H9 (cell line): ENCODE measurements around the gene MAGI1. TPM values are rescaled to one million over a fixed set of nuclear protein-coding genes. Genes with fewer than 3 reads are reported as not detected.

Experiments used
- DNase-seq: peaks from one replicate; pipeline ENCODE4 v3.0.0-alpha.2; 2017
- H2AFZ ChIP-seq: one replicate; pipeline ENCODE4 v1.6.1; 2013; ENCODE audit warnings: mild to moderate bottlenecking, low read length, control low read depth, moderate library complexity
- H2AK5ac ChIP-seq: 2 replicates; pipeline ENCODE4 v1.6.1; 2013; ENCODE audit warnings: low read length, control low read depth, mixed read lengths; ENCODE audit not compliant: insufficient read length
- H2BK120ac ChIP-seq: one replicate; pipeline ENCODE4 v1.6.1; 2013; ENCODE audit warnings: low read depth, mild to moderate bottlenecking, low read length, control low read depth, inconsistent platforms; ENCODE audit not compliant: poor library complexity, severe bottlenecking
- H2BK12ac ChIP-seq: 2 replicates; pipeline ENCODE4 v1.6.1; 2013; ENCODE audit warnings: low read length, control low read depth, mixed read lengths, low read depth; ENCODE audit not compliant: insufficient read length
- H2BK15ac ChIP-seq: 2 replicates; pipeline ENCODE4 v1.6.1; 2013; ENCODE audit warnings: low read depth, low read length, control low read depth
- H2BK20ac ChIP-seq: one replicate; pipeline ENCODE4 v1.6.1; 2013; ENCODE audit warnings: low read depth, mild to moderate bottlenecking, low read length, control low read depth, inconsistent platforms; ENCODE audit not compliant: poor library complexity, severe bottlenecking
- H2BK5ac ChIP-seq: 2 replicates; pipeline ENCODE4 v1.6.1; 2013; ENCODE audit warnings: low read length, control low read depth, mixed read lengths; ENCODE audit not compliant: insufficient read length
- H3K14ac ChIP-seq: 2 replicates; pipeline ENCODE4 v1.6.1; 2013; ENCODE audit warnings: low read length, control low read depth; ENCODE audit not compliant: insufficient read depth
- H3K18ac ChIP-seq: 2 replicates; pipeline ENCODE4 v1.6.1; 2013; ENCODE audit warnings: low read depth, mild to moderate bottlenecking, mixed read lengths, low read length, control low read depth; ENCODE audit not compliant: insufficient read length
- H3K23ac ChIP-seq: 2 replicates; pipeline ENCODE4 v1.6.1; 2013; ENCODE audit warnings: low read length, control low read depth, mixed read lengths, low read depth; ENCODE audit not compliant: insufficient read length
- H3K23me2 ChIP-seq: 2 replicates; pipeline ENCODE4 v1.6.1; 2013; ENCODE audit warnings: low read depth, mild to moderate bottlenecking, mixed read lengths, low read length, control low read depth; ENCODE audit not compliant: insufficient read length, poor library complexity, severe bottlenecking
- H3K27ac ChIP-seq: 2 replicates; pipeline ENCODE4 v1.5.1; 2013; ENCODE audit warnings: low read length, control low read depth, mixed read lengths, low read depth; ENCODE audit not compliant: insufficient read length
- H3K27me3 ChIP-seq: 2 replicates; pipeline ENCODE4 v1.6.1; 2013; ENCODE audit warnings: low read length, control low read depth, inconsistent platforms; ENCODE audit not compliant: insufficient read depth
- H3K4ac ChIP-seq: 2 replicates; pipeline ENCODE4 v1.6.1; 2013; ENCODE audit warnings: low read depth, mild to moderate bottlenecking, control low read depth, inconsistent platforms, low read length, moderate library complexity
- H3K4me1 ChIP-seq: 2 replicates; pipeline ENCODE4 v1.6.1; 2013; ENCODE audit warnings: low read length, control low read depth, inconsistent platforms; ENCODE audit not compliant: insufficient read depth
- H3K4me2 ChIP-seq: 2 replicates; pipeline ENCODE4 v1.6.1; 2013; ENCODE audit warnings: low read length, control low read depth, mixed read lengths; ENCODE audit not compliant: insufficient read length, insufficient read depth
- H3K56ac ChIP-seq: 2 replicates; pipeline ENCODE4 v1.6.1; 2013; ENCODE audit warnings: low read depth, mild to moderate bottlenecking, mixed read lengths, low read length, control low read depth; ENCODE audit not compliant: insufficient read length
- H3K79me1 ChIP-seq: 2 replicates; pipeline ENCODE4 v1.6.1; 2013; ENCODE audit warnings: low read depth, mild to moderate bottlenecking, moderate library complexity, low read length, control low read depth, inconsistent platforms; ENCODE audit not compliant: insufficient read depth, poor library complexity, severe bottlenecking
- H3K79me2 ChIP-seq: 2 replicates; pipeline ENCODE4 v1.6.1; 2013; ENCODE audit warnings: low read length, control low read depth, inconsistent platforms; ENCODE audit not compliant: insufficient read depth
- H3K9ac ChIP-seq: 2 replicates; pipeline ENCODE4 v1.6.1; 2013; ENCODE audit warnings: low read length, control low read depth, mixed read lengths; ENCODE audit not compliant: insufficient read length; ENCODE audit errors: extremely low read depth
- H3K9me3 ChIP-seq: one replicate; pipeline ENCODE4 v1.6.1; 2013; ENCODE audit warnings: low read depth, low read length, inconsistent platforms; ENCODE audit not compliant: control insufficient read depth
- H3T11ph ChIP-seq: one replicate; pipeline ENCODE4 v1.6.1; 2013; ENCODE audit warnings: mild to moderate bottlenecking, low read length, control low read depth, inconsistent platforms
- H4K20me1 ChIP-seq: one replicate; pipeline ENCODE4 v1.6.1; 2013; ENCODE audit not compliant: control insufficient read depth, insufficient read length, insufficient read depth
- H4K5ac ChIP-seq: 2 replicates; pipeline ENCODE4 v1.6.1; 2013; ENCODE audit warnings: low read depth, mild to moderate bottlenecking, mixed read lengths, low read length, control low read depth; ENCODE audit not compliant: insufficient read length
- H4K8ac ChIP-seq: replicated peaks from 2 replicates; pipeline ENCODE4 v1.6.1; 2013; ENCODE audit warnings: low read length, control low read depth, mixed read lengths, low read depth; ENCODE audit not compliant: insufficient read length
- H4K91ac ChIP-seq: 2 replicates; pipeline ENCODE4 v1.6.1; 2013; ENCODE audit warnings: low read depth, mild to moderate bottlenecking, moderate library complexity, mixed read lengths, low read length, control low read depth; ENCODE audit not compliant: insufficient read length
- H3K27ac Mint-ChIP-seq, 3 experiments: 2 replicates in 2 of 3; 3 replicates in 1 of 3; pipeline ENCODE4 v1.8.0; 2020 to 2021; ENCODE audit warnings: mixed read lengths in 3 of 3, mild to moderate bottlenecking in 1 of 3, moderate library complexity in 1 of 3
- H3K27me3 Mint-ChIP-seq: 2 replicates; pipeline ENCODE4 v1.8.0; 2021; ENCODE audit warnings: low read depth, mild to moderate bottlenecking, moderate library complexity, mixed read lengths
- H3K36me3 Mint-ChIP-seq, 3 experiments: 2 replicates in 2 of 3; 3 replicates in 1 of 3; pipeline ENCODE4 v1.8.0; 2020 to 2021; ENCODE audit warnings: low read depth in 3 of 3, mixed read lengths in 3 of 3; ENCODE audit not compliant: insufficient read depth in 1 of 3
- H3K4me1 Mint-ChIP-seq, 2 experiments: 2 replicates each; pipeline ENCODE4 v1.8.0; 2020; ENCODE audit warnings: mixed read lengths in 2 of 2
- H3K4me3 Mint-ChIP-seq, 2 experiments: 2 replicates in 1 of 2; 3 replicates in 1 of 2; pipeline ENCODE4 v1.8.0; 2020 to 2021; ENCODE audit warnings: mild to moderate bottlenecking in 2 of 2, mixed read lengths in 2 of 2, moderate library complexity in 1 of 2
- H3K9me3 Mint-ChIP-seq, 2 experiments: 2 replicates in 1 of 2; 3 replicates in 1 of 2; pipeline ENCODE4 v1.8.0; 2020; ENCODE audit warnings: mild to moderate bottlenecking in 2 of 2, mixed read lengths in 2 of 2, moderate library complexity in 1 of 2
- WGBS: extraction: QIAGEN DNeasy Blood & Tissue Kit; methylation state at CpG from one replicate; pipeline ENCODE4 v1.1.7; 2013; ENCODE audit warnings: missing lambda C conversion rate, low lambda C conversion rate, mixed read lengths; ENCODE audit not compliant: insufficient read length; ENCODE audit errors: extremely low coverage; 5-methylcytosine and 5-hydroxymethylcytosine counted together
- total RNA-seq: library from RNA; stranded (reverse); gene quantifications from 2 replicates; pipeline ENCODE4 v1.2.1, GENCODE V29; 2021
- TF ChIP-seq, protein P1 (sequence below): fragments of 200-600 bp; sonication (generic); conservative IDR thresholded peaks from 3 replicates; pipeline ENCODE4 v1.8.0; 2021; ENCODE audit warnings: antibody characterized with exemption, mild to moderate bottlenecking

MAGI1 gene
- total RNA-seq, 1 experiment from 2014 or later, result 65.7 TPM

DNA sequence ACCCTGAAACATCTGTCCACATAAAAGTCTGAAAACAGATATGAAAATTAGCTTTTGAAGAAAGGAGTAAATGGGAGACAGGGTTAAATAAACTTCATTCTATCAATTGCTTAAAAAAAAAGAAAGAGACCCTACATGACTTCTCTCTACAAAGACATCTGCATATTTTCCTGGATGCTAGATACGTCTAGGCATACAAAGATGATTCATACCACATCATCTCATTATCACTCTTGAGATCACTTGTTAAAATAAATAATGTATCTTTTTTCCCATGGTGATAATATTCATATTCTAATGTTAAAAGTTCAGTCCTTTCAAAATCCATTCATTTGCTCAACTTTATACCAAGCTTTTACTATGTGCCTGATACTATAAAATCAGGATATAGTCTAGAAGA, 295.8 kb downstream of the MAGI1 start:
- Histone ChIP-seq H2AFZ (no peak overlapping the region), H3K27ac (no peak overlapping the region), H3K79me2 (0 out of 2 replicates have a peak, but pooled peaks cover 2% of the 10 kb centered on the region), H3K27me3 (no peaks in the 10 kb centered on the region), H2BK5ac (no peak overlapping the region), H3K23ac (no peak overlapping the region), H4K20me1 (no peaks in the 10 kb centered on the region), H3K4ac (no peak overlapping the region), H3T11ph (no peak overlapping the region), H2BK15ac (no peak overlapping the region), H3K23me2 (no peaks in the 10 kb centered on the region), H3K79me1 (no peaks in the 10 kb centered on the region), H3K4me2 (no peak overlapping the region), H2BK12ac (no peak overlapping the region), H3K56ac (no peak overlapping the region), H3K9ac (no peak overlapping the region), H2BK120ac (no peak overlapping the region), H3K9me3 (no peaks in the 10 kb centered on the region), H4K5ac (no peak overlapping the region), H2AK5ac (no peak overlapping the region), H4K91ac (no peak overlapping the region), H4K8ac (no peak overlapping the region), H3K4me1 (no peaks in the 10 kb centered on the region), H3K18ac (no peak overlapping the region), H2BK20ac (no peak overlapping the region), H3K14ac (no peak overlapping the region)
- Mint-ChIP-seq H3K36me3 (no peaks in the 10 kb centered on the region), H3K4me3 (no peak overlapping the region), H3K27me3 (no peaks in the 10 kb centered on the region), H3K27ac (no peak overlapping the region; a peak in 1 of 7 replicates), H3K9me3 (no peaks in the 10 kb centered on the region), H3K4me1 (peaks cover 17 to 18% of the 10 kb centered on the region in 2 experiments)
- DNase-seq, result no peak
- no CpG with 5 or more reads among the region's 1 CpG for WGBS
- TF ChIP-seq, protein P1, sequence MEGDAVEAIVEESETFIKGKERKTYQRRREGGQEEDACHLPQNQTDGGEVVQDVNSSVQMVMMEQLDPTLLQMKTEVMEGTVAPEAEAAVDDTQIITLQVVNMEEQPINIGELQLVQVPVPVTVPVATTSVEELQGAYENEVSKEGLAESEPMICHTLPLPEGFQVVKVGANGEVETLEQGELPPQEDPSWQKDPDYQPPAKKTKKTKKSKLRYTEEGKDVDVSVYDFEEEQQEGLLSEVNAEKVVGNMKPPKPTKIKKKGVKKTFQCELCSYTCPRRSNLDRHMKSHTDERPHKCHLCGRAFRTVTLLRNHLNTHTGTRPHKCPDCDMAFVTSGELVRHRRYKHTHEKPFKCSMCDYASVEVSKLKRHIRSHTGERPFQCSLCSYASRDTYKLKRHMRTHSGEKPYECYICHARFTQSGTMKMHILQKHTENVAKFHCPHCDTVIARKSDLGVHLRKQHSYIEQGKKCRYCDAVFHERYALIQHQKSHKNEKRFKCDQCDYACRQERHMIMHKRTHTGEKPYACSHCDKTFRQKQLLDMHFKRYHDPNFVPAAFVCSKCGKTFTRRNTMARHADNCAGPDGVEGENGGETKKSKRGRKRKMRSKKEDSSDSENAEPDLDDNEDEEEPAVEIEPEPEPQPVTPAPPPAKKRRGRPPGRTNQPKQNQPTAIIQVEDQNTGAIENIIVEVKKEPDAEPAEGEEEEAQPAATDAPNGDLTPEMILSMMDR, result no peak
